ENCODE results near the gene KRTAP12-4.
"Not testable (repeated sequence)": the region's sequence is repeated elsewhere in the genome, so short reads cannot be mapped to it uniquely, and the experiment has no call there.

The KRTAP12-4 gene

DNA sequence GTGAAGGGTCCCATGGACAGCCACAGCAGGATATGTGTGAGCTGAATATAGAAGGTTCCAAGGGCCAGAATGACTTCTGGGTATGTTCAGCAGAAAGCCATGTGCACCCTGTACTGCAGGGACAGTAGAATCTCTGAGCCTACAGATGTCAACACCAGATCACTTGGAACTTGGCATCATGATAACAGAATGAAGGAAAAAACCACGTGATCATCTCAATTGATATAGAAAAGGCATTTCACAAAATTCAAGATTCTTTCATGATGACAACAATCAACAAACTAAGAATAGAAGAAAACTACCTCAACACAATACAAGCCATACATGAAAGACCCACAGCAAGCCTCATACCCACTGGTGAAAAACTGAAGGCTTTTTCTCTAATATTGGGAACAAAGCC, 13.2 kb upstream of the KRTAP12-4 start:
- Histone ChIP-seq H3K9ac (ENCODE audit: low read depth, low read length) (no peak overlapping the region), H3K27me3 (ENCODE audit: insufficient read depth, low read length) (no peaks in the 10 kb centered on the region), H3K27ac (ENCODE audit: low read depth, low read length) (no peak overlapping the region), H3K9me3 (ENCODE audit: insufficient read depth, low read depth, low read length) (peaks cover 29% of the 10 kb centered on the region), H3K4me1 (ENCODE audit: insufficient read depth, low read length) (no peaks in the 10 kb centered on the region), H3K36me3 (ENCODE audit: insufficient read depth, low read length) (no peaks in the 10 kb centered on the region), H3K4me3 (ENCODE audit: low read length) (no peak overlapping the region)
- WGBS, result 100% methylated on average over 1 of the region's 1 CpG

DNA sequence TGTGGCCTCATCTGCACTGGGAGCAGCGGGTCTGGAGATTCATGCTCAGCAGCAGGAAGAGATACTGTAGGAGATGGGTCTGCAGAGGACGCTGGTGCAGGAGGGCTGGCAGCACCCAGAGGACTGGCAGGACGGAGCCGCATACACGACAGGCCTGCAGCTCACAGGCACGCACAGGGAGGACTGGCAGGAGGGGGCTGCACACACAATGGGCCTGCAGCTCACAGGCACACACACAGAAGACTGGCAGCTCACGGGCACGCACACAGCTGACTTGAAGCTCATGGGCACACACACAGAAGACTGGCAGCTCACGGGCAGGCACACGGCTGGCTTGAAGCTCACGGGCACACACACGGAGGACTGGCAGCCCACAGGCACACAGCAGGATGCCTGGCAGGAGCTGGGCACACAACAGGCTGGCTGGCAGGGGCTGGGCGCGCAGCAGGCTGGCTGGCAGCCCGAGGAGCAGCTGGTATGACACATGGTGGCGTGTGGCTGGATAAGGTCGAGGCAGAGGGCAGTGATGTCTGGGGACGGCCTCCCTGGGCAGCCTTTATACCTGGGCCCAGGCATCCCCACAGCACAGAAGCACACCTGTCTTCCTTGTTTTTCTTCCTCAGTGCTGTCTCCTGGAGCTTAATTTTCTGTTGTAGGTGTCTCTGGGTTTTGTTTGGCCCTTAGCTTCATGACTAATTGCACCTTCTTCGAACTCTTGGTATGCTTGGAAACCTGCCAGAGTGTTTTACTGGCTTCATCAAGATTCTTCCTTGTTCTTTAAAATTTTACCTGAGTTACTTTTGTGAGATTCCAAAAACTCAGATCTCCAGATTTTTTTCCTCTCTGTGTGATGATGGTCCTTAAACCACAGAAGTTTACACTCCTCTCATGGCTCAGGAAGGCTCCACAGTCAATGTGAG, 12.2 kb upstream of the KRTAP12-4 start, which contains the start of gene KRTAP12-2:
Gene KRTAP12-2 (minus strand): TSS at position 527 of the 920 bp plus-strand sequence. CDS start 41 bp downstream, at position 486.
- Histone ChIP-seq H3K4me3 (ENCODE audit: low read length) (no peak within 1 kb of the TSS), H3K27ac (ENCODE audit: low read depth, low read length) (no peak within 1 kb of the TSS), H3K9ac (ENCODE audit: low read depth, low read length) (no peak within 1 kb of the TSS), H3K4me1 (ENCODE audit: insufficient read depth, low read length) (no peaks in the 10 kb centered on the region), H3K36me3 (ENCODE audit: insufficient read depth, low read length) (no peaks in the 10 kb centered on the region), H3K9me3 (ENCODE audit: insufficient read depth, low read depth, low read length) (peaks cover 24% of the 10 kb centered on the region), H3K27me3 (ENCODE audit: insufficient read depth, low read length) (no peaks in the 10 kb centered on the region)
- WGBS, result 89% methylated on average over 19 of the region's 19 CpGs

DNA sequence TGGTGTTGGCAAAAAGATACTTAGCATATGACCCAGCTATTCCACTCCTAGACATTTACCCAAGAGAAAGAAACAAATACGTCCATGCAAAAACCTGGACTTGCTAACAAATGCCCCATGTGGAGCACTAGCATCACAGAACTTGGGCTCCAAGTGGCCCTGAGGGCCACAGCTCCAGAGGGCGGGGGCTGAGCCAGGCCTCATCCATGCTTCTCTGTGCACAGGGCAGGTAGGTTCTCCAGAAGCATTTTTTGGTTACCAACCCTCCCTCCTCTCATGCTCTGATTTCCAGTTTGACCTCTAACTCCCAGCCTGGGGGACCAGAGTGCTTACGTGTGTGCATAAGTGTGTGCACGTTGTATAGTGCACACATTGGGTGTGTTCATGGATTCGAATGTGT, 10.2 kb upstream of the KRTAP12-4 start:
- 93% methylated on average over 5 of the region's 5 CpGs for WGBS
- Histone ChIP-seq H3K9ac (ENCODE audit: low read depth, low read length) (no peak overlapping the region), H3K4me1 (ENCODE audit: insufficient read depth, low read length) (peaks cover 12% of the 10 kb centered on the region), H3K27ac (ENCODE audit: low read depth, low read length) (no peak overlapping the region), H3K9me3 (ENCODE audit: insufficient read depth, low read depth, low read length) (peaks cover 5% of the 10 kb centered on the region; the same call in 1 of the 2 replicates), H3K4me3 (ENCODE audit: low read length) (no peak overlapping the region), H3K36me3 (ENCODE audit: insufficient read depth, low read length) (no peaks in the 10 kb centered on the region), H3K27me3 (ENCODE audit: insufficient read depth, low read length) (no peaks in the 10 kb centered on the region)

DNA sequence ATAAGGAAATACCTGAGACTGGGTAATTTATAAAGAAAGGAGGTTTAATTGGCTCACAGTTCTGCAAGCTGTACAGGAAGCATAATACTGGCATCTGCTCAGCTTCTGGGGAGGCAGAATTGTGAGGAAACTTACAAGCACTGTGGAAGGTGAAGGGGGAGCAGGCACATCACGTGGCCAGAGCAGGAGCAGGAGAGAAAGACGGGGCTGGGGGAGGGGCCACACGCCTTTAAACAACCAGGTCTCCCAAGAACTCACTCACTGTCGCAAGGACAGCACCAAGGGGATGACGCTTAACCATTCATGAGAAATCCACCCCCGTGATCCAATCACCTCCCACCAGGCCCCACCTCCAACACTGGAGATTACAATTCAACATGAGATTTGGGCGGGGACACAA, 7.1 kb upstream of the KRTAP12-4 start:
- not testable (repeated sequence) for H3K9me3 ChIP-seq (ENCODE audit: insufficient read depth, low read depth, low read length); H3K27me3 ChIP-seq (ENCODE audit: insufficient read depth, low read length); H3K4me3 ChIP-seq (ENCODE audit: low read length); H3K36me3 ChIP-seq (ENCODE audit: insufficient read depth, low read length); H3K27ac ChIP-seq (ENCODE audit: low read depth, low read length); H3K9ac ChIP-seq (ENCODE audit: low read depth, low read length)
- WGBS, result 36% methylated on average over 6 of the region's 7 CpGs
- H3K4me1 ChIP-seq (ENCODE audit: insufficient read depth, low read length), result peaks cover 25% of the 10 kb centered on the region

DNA sequence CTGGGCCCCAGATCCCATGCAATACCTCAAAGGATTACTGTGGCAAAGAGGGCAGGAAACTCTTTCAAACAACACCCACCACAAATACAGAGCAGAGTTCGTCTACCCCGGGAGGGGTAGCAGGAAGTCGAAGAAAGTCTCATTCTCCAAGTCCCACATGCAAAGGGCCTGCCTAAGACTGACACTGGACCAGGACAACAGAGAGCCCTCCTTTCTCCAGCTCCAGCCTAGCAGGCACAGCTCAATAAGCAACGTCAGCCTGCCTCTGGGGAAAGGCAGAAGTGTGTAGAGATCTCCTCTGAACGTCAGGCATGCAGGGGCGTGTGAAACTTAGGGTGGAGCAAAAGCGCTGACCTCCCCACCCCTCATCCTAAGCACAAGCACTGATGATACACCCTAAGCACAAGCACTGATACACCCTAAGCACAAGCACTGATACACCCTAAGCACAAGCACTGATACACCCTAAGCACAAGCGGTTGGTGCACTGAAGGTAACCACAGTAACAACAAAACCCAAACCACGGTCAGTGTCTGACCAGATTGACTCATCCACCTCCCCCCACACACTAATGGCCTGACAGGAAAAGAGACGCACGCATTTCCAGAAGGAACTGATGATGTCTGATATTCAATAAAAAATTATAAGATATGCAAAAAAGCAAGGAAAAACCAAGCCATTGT, 4.6 kb upstream of the KRTAP12-4 start:
- no peak overlapping the region for H3K27ac ChIP-seq (ENCODE audit: low read depth, low read length)
- no peak overlapping the region for H3K9ac ChIP-seq (ENCODE audit: low read depth, low read length)
- H3K9me3 ChIP-seq (ENCODE audit: insufficient read depth, low read depth, low read length), result no peaks in the 10 kb centered on the region
- no peak overlapping the region for H3K4me3 ChIP-seq (ENCODE audit: low read length)
- no peaks in the 10 kb centered on the region for H3K27me3 ChIP-seq (ENCODE audit: insufficient read depth, low read length)
- 74% methylated on average over 9 of the region's 11 CpGs for WGBS
- H3K4me1 ChIP-seq (ENCODE audit: insufficient read depth, low read length), result peaks cover 25% of the 10 kb centered on the region
- no peaks in the 10 kb centered on the region for H3K36me3 ChIP-seq (ENCODE audit: insufficient read depth, low read length)

DNA sequence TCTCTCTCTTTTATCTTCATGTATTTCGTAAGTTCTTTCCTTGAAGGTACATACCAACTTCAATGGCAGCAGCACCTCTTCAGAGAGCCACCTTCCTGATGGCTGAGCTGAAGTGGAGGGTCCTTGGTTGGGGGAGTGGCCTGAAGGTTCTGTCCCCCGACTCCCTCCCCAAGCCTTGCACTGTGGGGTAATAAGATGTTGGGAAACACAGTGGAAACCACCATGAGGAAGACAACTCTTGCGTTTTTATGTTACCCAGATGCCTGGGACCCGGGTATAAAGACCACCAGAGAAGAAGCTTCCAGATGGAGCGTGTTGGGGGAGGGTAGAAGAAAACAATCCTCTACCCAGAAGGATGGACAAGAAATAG, 4.1 kb upstream of the KRTAP12-4 start:
- Histone ChIP-seq H3K36me3 (ENCODE audit: insufficient read depth, low read length) (no peaks in the 10 kb centered on the region), H3K4me3 (ENCODE audit: low read length) (no peak overlapping the region), H3K9me3 (ENCODE audit: insufficient read depth, low read depth, low read length) (no peaks in the 10 kb centered on the region), H3K27ac (ENCODE audit: low read depth, low read length) (no peak overlapping the region), H3K4me1 (ENCODE audit: insufficient read depth, low read length) (peaks cover 25% of the 10 kb centered on the region), H3K27me3 (ENCODE audit: insufficient read depth, low read length) (no peaks in the 10 kb centered on the region), H3K9ac (ENCODE audit: low read depth, low read length) (no peak overlapping the region)
- 94% methylated on average over 5 of the region's 5 CpGs for WGBS

DNA sequence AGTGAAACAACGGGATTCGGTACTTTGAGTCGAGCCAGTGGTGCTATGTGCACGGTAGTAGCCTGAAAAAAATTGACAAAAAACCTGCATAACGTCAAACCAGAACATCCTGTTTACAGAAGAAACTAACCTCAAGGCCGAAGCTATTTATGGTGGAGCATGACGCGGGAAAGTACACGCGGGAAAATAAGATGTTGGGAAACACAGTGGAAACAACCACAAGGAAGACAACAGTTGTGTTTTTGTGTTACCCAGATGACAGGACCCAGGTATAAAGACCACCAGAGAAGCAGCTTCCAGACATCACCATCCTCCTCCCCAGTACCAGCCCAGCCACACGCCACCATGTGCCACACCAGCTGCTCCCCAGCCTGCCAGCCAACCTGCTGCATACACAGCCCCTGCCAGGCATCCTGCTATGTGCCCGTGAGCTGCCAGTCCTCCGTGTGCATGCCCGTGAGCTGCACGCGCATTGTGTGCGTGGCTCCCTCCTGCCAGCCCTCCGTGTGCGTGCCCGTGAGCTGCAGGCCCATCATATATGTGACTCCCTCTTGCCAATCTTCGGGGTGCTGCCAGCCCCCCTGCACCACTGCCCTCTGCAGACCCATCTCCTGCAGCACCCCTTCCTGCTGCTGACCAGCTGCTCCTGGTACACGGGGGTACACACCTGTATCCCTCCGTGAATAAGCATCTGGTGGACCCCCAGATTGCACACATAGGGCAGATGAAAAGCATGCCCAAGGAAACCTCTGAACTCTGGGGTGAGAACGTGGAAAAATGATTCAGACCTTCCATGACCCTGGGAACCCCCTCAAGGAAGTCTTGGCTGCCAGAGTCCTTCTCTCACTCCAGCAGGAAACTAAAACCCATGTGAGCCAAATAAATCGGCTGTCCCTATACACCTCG, 3.4 kb upstream of the KRTAP12-4 start, which contains the start of gene KRTAP12-3:
Gene KRTAP12-3 (plus strand): TSS at position 298 of the 906 bp plus-strand sequence. CDS start 48 bp downstream, at position 346.
- Histone ChIP-seq H3K4me3 (ENCODE audit: low read length) (no peak within 1 kb of the TSS), H3K9ac (ENCODE audit: low read depth, low read length) (no peak within 1 kb of the TSS), H3K4me1 (ENCODE audit: insufficient read depth, low read length) (peaks cover 25% of the 10 kb centered on the region), H3K27me3 (ENCODE audit: insufficient read depth, low read length) (no peaks in the 10 kb centered on the region), H3K36me3 (ENCODE audit: insufficient read depth, low read length) (no peaks in the 10 kb centered on the region), H3K9me3 (ENCODE audit: insufficient read depth, low read depth, low read length) (no peaks in the 10 kb centered on the region), H3K27ac (ENCODE audit: low read depth, low read length) (no peak within 1 kb of the TSS)
- WGBS, result 94% methylated on average over 26 of the region's 26 CpGs

DNA sequence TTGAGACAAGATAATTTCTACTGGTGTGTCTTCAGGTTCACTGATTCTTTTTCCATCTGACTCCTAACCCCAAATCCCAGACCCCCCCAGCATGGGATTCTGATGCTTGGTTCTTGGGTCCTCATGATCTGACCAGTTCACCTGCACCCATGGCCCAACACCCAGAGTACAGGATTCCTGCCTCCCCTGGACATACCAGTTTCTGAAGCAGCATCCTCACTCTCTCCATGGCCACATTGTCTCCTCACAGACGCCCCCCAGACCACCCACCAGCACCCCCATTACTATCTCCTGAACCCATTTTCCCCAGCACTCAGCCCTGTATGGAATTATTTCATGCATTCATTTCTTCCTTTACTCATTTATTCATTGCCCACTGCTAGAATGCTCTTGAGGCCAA, 2.4 kb upstream of the KRTAP12-4 start:
- peaks cover 25% of the 10 kb centered on the region for H3K4me1 ChIP-seq (ENCODE audit: insufficient read depth, low read length)
- WGBS, result 76% methylated on average over 1 of the region's 1 CpG
- H3K9me3 ChIP-seq (ENCODE audit: insufficient read depth, low read depth, low read length), result no peaks in the 10 kb centered on the region
- H3K4me3 ChIP-seq (ENCODE audit: low read length), result no peak overlapping the region
- H3K36me3 ChIP-seq (ENCODE audit: insufficient read depth, low read length), result no peaks in the 10 kb centered on the region
- H3K9ac ChIP-seq (ENCODE audit: low read depth, low read length), result no peak overlapping the region
- no peaks in the 10 kb centered on the region for H3K27me3 ChIP-seq (ENCODE audit: insufficient read depth, low read length)
- no peak overlapping the region for H3K27ac ChIP-seq (ENCODE audit: low read depth, low read length)

DNA sequence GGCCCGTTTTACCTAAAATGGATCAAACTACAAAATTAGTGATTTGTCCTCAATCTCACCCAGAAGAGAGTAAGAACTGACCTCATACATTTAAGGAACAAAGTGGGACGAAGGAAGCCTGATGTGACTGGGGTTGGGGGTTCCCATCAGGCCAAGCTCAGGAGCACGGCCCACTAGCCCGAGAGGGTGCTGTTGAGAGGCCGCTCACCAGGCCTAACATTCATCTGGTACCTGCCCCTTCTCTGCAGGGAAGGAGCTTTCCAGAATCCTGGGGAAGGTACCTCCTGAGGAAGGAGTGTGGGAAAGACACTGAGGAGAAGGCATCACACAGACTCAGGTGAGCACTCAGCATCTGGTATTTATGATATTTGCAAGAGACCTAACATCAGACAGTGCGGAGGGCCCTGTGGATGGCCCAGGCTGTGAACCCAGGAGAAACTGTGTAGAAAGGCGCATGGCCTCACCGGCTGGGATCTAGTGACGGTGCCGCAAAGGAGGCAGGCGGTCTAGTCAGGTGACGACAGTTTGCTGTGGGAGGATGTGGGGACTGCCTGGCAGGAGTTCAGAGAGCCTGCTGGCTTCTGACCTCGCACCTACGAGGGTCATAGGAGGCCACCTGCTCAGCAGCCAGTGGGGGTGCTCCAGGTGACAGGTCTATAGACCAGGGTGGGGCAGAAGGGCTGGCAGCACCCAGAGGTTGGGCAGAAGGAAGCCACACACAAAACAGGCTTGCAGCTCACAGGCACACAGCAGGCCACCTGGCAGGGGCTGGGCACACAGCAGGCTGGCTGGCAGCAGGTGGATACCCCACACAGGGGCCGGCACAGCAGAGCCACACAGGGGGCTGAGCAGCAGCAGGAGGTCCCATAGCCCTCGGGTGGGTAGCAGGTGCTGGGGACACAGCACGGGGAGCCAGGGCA, 543 bp downstream of the KRTAP12-4 start:
- Histone ChIP-seq H3K4me1 (ENCODE audit: insufficient read depth, low read length) (peaks cover 5% of the 10 kb centered on the region; the same call in 1 of the 2 replicates), H3K36me3 (ENCODE audit: insufficient read depth, low read length) (no peaks in the 10 kb centered on the region), H3K9ac (ENCODE audit: low read depth, low read length) (no peak overlapping the region), H3K9me3 (ENCODE audit: insufficient read depth, low read depth, low read length) (no peaks in the 10 kb centered on the region), H3K27me3 (ENCODE audit: insufficient read depth, low read length) (no peaks in the 10 kb centered on the region), H3K27ac (ENCODE audit: low read depth, low read length) (no peak overlapping the region), H3K4me3 (ENCODE audit: low read length) (no peak overlapping the region)
- 89% methylated on average over 17 of the region's 17 CpGs for WGBS

DNA sequence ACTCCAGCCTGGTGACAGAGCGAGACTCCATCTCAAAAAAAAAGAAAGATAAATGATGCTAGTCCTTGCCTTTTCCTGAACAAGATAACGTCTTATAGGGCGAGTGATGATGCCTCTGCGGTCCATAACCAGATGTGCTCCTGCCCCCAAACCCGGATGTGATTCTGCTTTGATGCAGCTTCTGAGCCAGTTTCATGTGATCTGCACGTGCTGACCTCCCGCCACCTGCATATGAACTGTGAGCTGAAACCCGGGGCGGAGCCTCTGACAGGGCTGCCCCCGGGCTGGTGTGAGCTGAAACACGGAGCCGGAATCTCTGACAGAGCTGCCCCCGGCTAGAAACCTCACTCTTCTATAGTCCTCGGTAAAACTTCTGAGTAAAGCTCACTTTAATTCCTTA, 1.3 kb downstream of the KRTAP12-4 start:
- Histone ChIP-seq H3K9ac (ENCODE audit: low read depth, low read length) (no peak overlapping the region), H3K27ac (ENCODE audit: low read depth, low read length) (no peak overlapping the region), H3K36me3 (ENCODE audit: insufficient read depth, low read length) (no peaks in the 10 kb centered on the region), H3K27me3 (ENCODE audit: insufficient read depth, low read length) (no peaks in the 10 kb centered on the region), H3K9me3 (ENCODE audit: insufficient read depth, low read depth, low read length) (no peaks in the 10 kb centered on the region), H3K4me3 (ENCODE audit: low read length) (no peak overlapping the region), H3K4me1 (ENCODE audit: insufficient read depth, low read length) (no peaks in the 10 kb centered on the region)
- WGBS, result 83% methylated on average over 14 of the region's 14 CpGs

Data from HUES64 (cell line).